AG09319 (cell line): Measurements from ENCODE around the gene P4HA2.

Experiments
- DNase-seq: peaks from one replicate; pipeline ENCODE4 v3.0.0-alpha.2; 2010; ENCODE audit warnings: low read depth; ENCODE audit errors: extremely low read depth
- CTCF ChIP-seq: IDR thresholded peaks from 2 replicates; pipeline ENCODE4 v1.5.1; 2011; ENCODE audit warnings: low read depth, mild to moderate bottlenecking, inconsistent platforms, low read length, moderate library complexity

P4HA2 gene

GRCh38 chr5:132251220-132251725 is 23.6 kb upstream of the P4HA2 start:
- DNase-seq, result no peak
- no peak for TF ChIP-seq CTCF

DNA sequence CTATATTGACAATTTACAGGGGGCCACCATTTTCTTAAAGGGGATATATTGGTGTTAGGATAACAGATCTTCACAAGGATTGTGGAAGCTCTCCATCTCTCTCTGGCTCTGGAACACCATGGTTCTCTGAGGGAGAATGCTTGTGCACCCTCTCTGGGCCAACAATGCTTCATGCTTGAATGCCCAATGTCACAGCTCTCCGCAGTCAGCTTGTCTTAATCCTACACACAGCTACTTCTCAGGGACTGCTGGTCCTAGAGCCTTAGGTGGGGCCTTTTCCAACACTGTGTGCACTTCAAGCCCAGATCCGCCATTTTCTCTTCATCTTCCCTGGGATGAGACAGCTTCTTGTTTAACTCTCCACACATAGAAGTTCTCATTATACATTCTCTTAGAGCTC is 22.9 kb upstream of the P4HA2 start:
- TF ChIP-seq CTCF, result no peak
- DNase-seq, result no peak

GRCh38 chr5:132246806-132247205 is 19.2 kb upstream of the P4HA2 start:
- DNase-seq, result no peak
- TF ChIP-seq CTCF, result no peak

DNA sequence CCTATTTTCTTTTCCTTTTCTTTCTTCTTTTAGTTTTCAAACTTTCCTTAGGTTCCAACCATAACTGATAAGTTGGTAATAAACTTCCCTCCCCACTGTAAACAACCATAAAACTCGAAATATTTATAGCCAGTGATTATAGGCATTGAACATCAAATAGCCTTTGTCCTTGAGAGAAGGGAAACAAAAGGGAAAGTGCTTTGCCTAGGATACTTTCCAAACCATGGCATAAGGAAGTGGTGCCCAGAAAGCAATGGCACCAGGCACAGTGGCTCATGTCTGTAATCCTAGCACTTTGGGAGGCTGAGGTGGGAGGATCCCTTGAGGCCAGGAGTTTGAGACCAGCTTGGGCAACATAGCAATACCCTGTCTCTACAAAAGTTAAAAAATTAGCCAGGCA is 17.9 kb upstream of the P4HA2 start:
- no peak for TF ChIP-seq CTCF
- DNase-seq, result no peak

GRCh38 chr5:132243366-132243977 is 15.8 kb upstream of the P4HA2 start:
- no peak for TF ChIP-seq CTCF
- DNase-seq, result no peak

- TF ChIP-seq CTCF, result no peak
- no peak for DNase-seq
These were observed 12.1 kb upstream of the P4HA2 start for GRCh38 chr5:132239776-132240175.

GRCh38 chr5:132238901-132239500 is 11.3 kb upstream of the P4HA2 start:
- DNase-seq, result no peak
- no peak for TF ChIP-seq CTCF
